ENCODE results near the gene GPC2. TPM values are rescaled to one million over a fixed set of nuclear protein-coding genes. Genes with fewer than 3 reads are reported as not detected.
"Not testable (repeated sequence)": the region's sequence is repeated elsewhere in the genome, so short reads cannot be mapped to it uniquely, and the experiment has no call there.

Gene GPC2
- total RNA-seq, 1 donor = 1.4 TPM

- Histone ChIP-seq H4K20me1 (ENCODE audit: insufficient read depth, low read length) (no peaks in the 10 kb centered on the region), H3K4me1 (ENCODE audit: insufficient read depth, low read length) (peaks cover 7% of the 10 kb centered on the region), H3K4me2 (ENCODE audit: insufficient read depth, low read length) (no peak overlapping the region), H3K27me3 (ENCODE audit: insufficient read depth, low read length) (peaks cover 3% of the 10 kb centered on the region), H2AFZ (ENCODE audit: low read length) (no peak overlapping the region), H3K27ac (ENCODE audit: low read depth, low read length) (no peak overlapping the region), H3K79me2 (ENCODE audit: insufficient read depth, low read length) (peaks cover 3% of the 10 kb centered on the region), H3K4me3 (ENCODE audit: insufficient read depth, low read length) (no peak overlapping the region), H3K9me3 (ENCODE audit: low read depth, low read length) (no peaks in the 10 kb centered on the region), H3K36me3 (ENCODE audit: insufficient read depth, low read length) (no peaks in the 10 kb centered on the region)
- DNase-seq (ENCODE audit: insufficient read length, low spot score, missing footprints) = no peak
- no peak for TF ChIP-seq CTCF (IDR thresholded peaks at IDR 0.05; ENCODE audit: extremely low read depth, low read depth, low read length)
Observed at GRCh38 chr7:100132126-100132525, 45.1 kb downstream of the GPC2 start.

- Histone ChIP-seq H3K4me3 (ENCODE audit: insufficient read depth, low read length) (peak overlapping the region; percentile 52), H3K36me3 (ENCODE audit: insufficient read depth, low read length) (no peaks in the 10 kb centered on the region), H3K27me3 (ENCODE audit: insufficient read depth, low read length) (peaks cover 3% of the 10 kb centered on the region), H3K27ac (ENCODE audit: low read depth, low read length) (no peak overlapping the region), H3K9me3 (ENCODE audit: low read depth, low read length) (no peaks in the 10 kb centered on the region), H4K20me1 (ENCODE audit: insufficient read depth, low read length) (no peaks in the 10 kb centered on the region), H3K79me2 (ENCODE audit: insufficient read depth, low read length) (peaks cover 5% of the 10 kb centered on the region), H2AFZ (ENCODE audit: low read length) (peak overlapping the region; percentile 87), H3K4me1 (ENCODE audit: insufficient read depth, low read length) (peaks cover 7% of the 10 kb centered on the region), H3K4me2 (ENCODE audit: insufficient read depth, low read length) (peak overlapping the region; percentile 81)
- TF ChIP-seq CTCF (IDR thresholded peaks at IDR 0.05; ENCODE audit: extremely low read depth, low read depth, low read length) = peak; percentile 74
- peak; percentile 93 for DNase-seq (ENCODE audit: insufficient read length, low spot score, missing footprints)
Observed at GRCh38 chr7:100130608-100131453, 46.4 kb downstream of the GPC2 start.

GRCh38 chr7:100130220-100130607 lies 47.0 kb downstream of the GPC2 start:
- H3K36me3 ChIP-seq (ENCODE audit: insufficient read depth, low read length); H3K27me3 ChIP-seq (ENCODE audit: insufficient read depth, low read length); H3K4me1 ChIP-seq (ENCODE audit: insufficient read depth, low read length); H4K20me1 ChIP-seq (ENCODE audit: insufficient read depth, low read length); H3K79me2 ChIP-seq (ENCODE audit: insufficient read depth, low read length); H3K9me3 ChIP-seq (ENCODE audit: low read depth, low read length); H3K4me3 ChIP-seq (ENCODE audit: insufficient read depth, low read length); H3K27ac ChIP-seq (ENCODE audit: low read depth, low read length); DNase-seq (ENCODE audit: insufficient read length, low spot score, missing footprints); H3K4me2 ChIP-seq (ENCODE audit: insufficient read depth, low read length); H2AFZ ChIP-seq (ENCODE audit: low read length): not testable (repeated sequence)

GRCh38 chr7:100128637-100128963 lies 48.6 kb downstream of the GPC2 start:
- Histone ChIP-seq H3K4me1 (ENCODE audit: insufficient read depth, low read length) (peaks cover 7% of the 10 kb centered on the region), H3K4me2 (ENCODE audit: insufficient read depth, low read length) (peak overlapping the region; percentile 98), H3K36me3 (ENCODE audit: insufficient read depth, low read length) (peaks cover 10% of the 10 kb centered on the region), H3K4me3 (ENCODE audit: insufficient read depth, low read length) (no peak overlapping the region), H3K9me3 (ENCODE audit: low read depth, low read length) (no peaks in the 10 kb centered on the region), H3K27me3 (ENCODE audit: insufficient read depth, low read length) (peaks cover 3% of the 10 kb centered on the region), H3K27ac (ENCODE audit: low read depth, low read length) (no peak overlapping the region), H4K20me1 (ENCODE audit: insufficient read depth, low read length) (no peaks in the 10 kb centered on the region), H2AFZ (ENCODE audit: low read length) (no peak overlapping the region), H3K79me2 (ENCODE audit: insufficient read depth, low read length) (peaks cover 5% of the 10 kb centered on the region)
- no peak for DNase-seq (ENCODE audit: insufficient read length, low spot score, missing footprints)
- TF ChIP-seq CTCF (IDR thresholded peaks at IDR 0.05; ENCODE audit: extremely low read depth, low read depth, low read length) = no peak

Data from osteoblast (primary cell).